Measurements from ENCODE around the gene TNRC6A.

DNA sequence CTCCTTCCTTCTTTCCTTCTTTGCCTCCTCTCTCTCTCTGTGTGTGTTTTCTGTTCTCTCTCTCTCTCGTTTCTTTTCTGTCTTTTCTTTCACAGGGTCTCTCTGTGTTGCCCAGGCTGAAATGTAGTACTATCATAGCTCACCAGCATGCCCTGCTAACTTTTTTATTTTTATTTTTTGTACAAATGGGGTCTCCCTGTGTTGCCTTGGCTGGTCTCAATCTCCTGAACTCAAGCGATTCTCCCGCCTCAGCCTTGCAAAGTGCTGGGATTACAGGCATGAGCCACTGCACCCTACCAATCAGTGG, 117.9 kb downstream of the TNRC6A start:
- TF ChIP-seq, protein P1, sequence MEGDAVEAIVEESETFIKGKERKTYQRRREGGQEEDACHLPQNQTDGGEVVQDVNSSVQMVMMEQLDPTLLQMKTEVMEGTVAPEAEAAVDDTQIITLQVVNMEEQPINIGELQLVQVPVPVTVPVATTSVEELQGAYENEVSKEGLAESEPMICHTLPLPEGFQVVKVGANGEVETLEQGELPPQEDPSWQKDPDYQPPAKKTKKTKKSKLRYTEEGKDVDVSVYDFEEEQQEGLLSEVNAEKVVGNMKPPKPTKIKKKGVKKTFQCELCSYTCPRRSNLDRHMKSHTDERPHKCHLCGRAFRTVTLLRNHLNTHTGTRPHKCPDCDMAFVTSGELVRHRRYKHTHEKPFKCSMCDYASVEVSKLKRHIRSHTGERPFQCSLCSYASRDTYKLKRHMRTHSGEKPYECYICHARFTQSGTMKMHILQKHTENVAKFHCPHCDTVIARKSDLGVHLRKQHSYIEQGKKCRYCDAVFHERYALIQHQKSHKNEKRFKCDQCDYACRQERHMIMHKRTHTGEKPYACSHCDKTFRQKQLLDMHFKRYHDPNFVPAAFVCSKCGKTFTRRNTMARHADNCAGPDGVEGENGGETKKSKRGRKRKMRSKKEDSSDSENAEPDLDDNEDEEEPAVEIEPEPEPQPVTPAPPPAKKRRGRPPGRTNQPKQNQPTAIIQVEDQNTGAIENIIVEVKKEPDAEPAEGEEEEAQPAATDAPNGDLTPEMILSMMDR (IDR thresholded peaks at IDR 0.05): no peak
- no peak for TF ChIP-seq POLR2A (IDR thresholded peaks at IDR 0.05)
